Glutamatergic neuron (in vitro differentiated cells): ENCODE results near the gene BATF. TPM values are rescaled to one million over a fixed set of nuclear protein-coding genes. Genes with fewer than 3 reads are reported as not detected.

Source experiments
- DNase-seq: peaks from one replicate; pipeline ENCODE4 v3.0.0; 2022
- H3K27ac Mint-ChIP-seq: one replicate; pipeline ENCODE4 v1.8.0; 2020; ENCODE audit warnings: mild to moderate bottlenecking, mixed read lengths, inconsistent platforms; ENCODE audit not compliant: unreplicated experiment
- H3K27me3 Mint-ChIP-seq: one replicate; pipeline ENCODE4 v1.8.0; 2020; ENCODE audit warnings: mild to moderate bottlenecking, moderate library complexity, mixed read lengths, inconsistent platforms; ENCODE audit not compliant: unreplicated experiment
- H3K36me3 Mint-ChIP-seq: one replicate; pipeline ENCODE4 v1.8.0; 2020; ENCODE audit warnings: mild to moderate bottlenecking, mixed read lengths, inconsistent platforms; ENCODE audit not compliant: unreplicated experiment
- H3K4me1 Mint-ChIP-seq: one replicate; pipeline ENCODE4 v1.8.0; 2020; ENCODE audit warnings: mild to moderate bottlenecking, low read depth, mixed read lengths, inconsistent platforms; ENCODE audit not compliant: unreplicated experiment
- H3K4me3 Mint-ChIP-seq: one replicate; pipeline ENCODE4 v1.8.0; 2020; ENCODE audit warnings: mild to moderate bottlenecking, mixed read lengths, inconsistent platforms; ENCODE audit not compliant: unreplicated experiment
- H3K9me3 Mint-ChIP-seq: one replicate; pipeline ENCODE4 v1.8.0; 2020; ENCODE audit warnings: mild to moderate bottlenecking, moderate library complexity, mixed read lengths, inconsistent platforms; ENCODE audit not compliant: unreplicated experiment
- CTCF ChIP-seq: fragments of 200-600 bp; sonication (generic); IDR thresholded peaks from one replicate; pipeline ENCODE4 v1.5.0; 2021; ENCODE audit not compliant: partially characterized antibody, unreplicated experiment
- total RNA-seq: library from RNA; stranded (reverse); fragmentation: NEBNext Ultra II Directional; extraction: Animal tissue kit (Norgen Biotek cat#: 25700); gene quantifications from one replicate; pipeline ENCODE4 v1.2.1, GENCODE V29; 2021; ENCODE audit not compliant: unreplicated experiment

The BATF gene
- total RNA-seq, 1 donor from 2014 or later = not detected

- Mint-ChIP-seq H3K4me3 (no peak overlapping the region), H3K36me3 (peaks cover 8% of the 10 kb centered on the region), H3K9me3 (no peaks in the 10 kb centered on the region), H3K4me1 (no peaks in the 10 kb centered on the region), H3K27ac (no peak overlapping the region), H3K27me3 (no peaks in the 10 kb centered on the region)
- TF ChIP-seq CTCF = no peak
- no peak for DNase-seq
These were observed 39.9 kb upstream of the BATF start for GRCh38 chr14:75482366-75482765.

- Mint-ChIP-seq H3K36me3 (peaks cover 8% of the 10 kb centered on the region), H3K27me3 (no peaks in the 10 kb centered on the region), H3K4me3 (no peak overlapping the region), H3K27ac (no peak overlapping the region), H3K9me3 (no peaks in the 10 kb centered on the region), H3K4me1 (no peaks in the 10 kb centered on the region)
- no peak for DNase-seq
- no peak for TF ChIP-seq CTCF
These were observed 37.4 kb upstream of the BATF start for GRCh38 chr14:75484711-75485429.

- Mint-ChIP-seq H3K27ac (no peak overlapping the region), H3K4me1 (no peaks in the 10 kb centered on the region), H3K36me3 (peaks cover 4% of the 10 kb centered on the region), H3K4me3 (no peak overlapping the region), H3K27me3 (no peaks in the 10 kb centered on the region), H3K9me3 (no peaks in the 10 kb centered on the region)
- TF ChIP-seq CTCF = no peak
- no peak for DNase-seq
These were observed 36.0 kb upstream of the BATF start for GRCh38 chr14:75486318-75486717.

- H3K9me3 Mint-ChIP-seq = no peaks in the 10 kb centered on the region
- no peaks in the 10 kb centered on the region for H3K27me3 Mint-ChIP-seq
- no peak for DNase-seq
These were observed 35.1 kb upstream of the BATF start for GRCh38 chr14:75487155-75487671.

More at GRCh38 chr14:75487155-75487671, 35.1 kb upstream of the BATF start:
- H3K4me1 Mint-ChIP-seq = no peaks in the 10 kb centered on the region
- no peak for TF ChIP-seq CTCF
- H3K36me3 Mint-ChIP-seq = no peaks in the 10 kb centered on the region
- H3K4me3 Mint-ChIP-seq = no peak overlapping the region
- no peak overlapping the region for H3K27ac Mint-ChIP-seq
